Nephron progenitor cell (in vitro differentiated cells): ENCODE measurements around the gene GRHL1.

Experiments
- DNase-seq: peaks from one replicate; pipeline ENCODE4 v3.0.0; 2021
- H3K27ac Mint-ChIP-seq: 2 replicates; pipeline ENCODE4 v1.8.0; 2021; ENCODE audit warnings: mild to moderate bottlenecking, moderate library complexity, mixed read lengths
- H3K27me3 Mint-ChIP-seq: 2 replicates; pipeline ENCODE4 v1.8.0; 2021; ENCODE audit warnings: mild to moderate bottlenecking, low read depth, mixed read lengths; ENCODE audit not compliant: poor library complexity
- H3K36me3 Mint-ChIP-seq: 2 replicates; pipeline ENCODE4 v1.8.0; 2021; ENCODE audit warnings: low read depth, mixed read lengths
- H3K4me1 Mint-ChIP-seq: 2 replicates; pipeline ENCODE4 v1.8.0; 2021; ENCODE audit warnings: mixed read lengths
- H3K4me3 Mint-ChIP-seq: 2 replicates; pipeline ENCODE4 v1.8.0; 2021; ENCODE audit warnings: mild to moderate bottlenecking, moderate library complexity, mixed read lengths
- H3K9me3 Mint-ChIP-seq: 2 replicates; pipeline ENCODE4 v1.8.0; 2021; ENCODE audit warnings: mild to moderate bottlenecking, moderate library complexity, mixed read lengths
- TF ChIP-seq, protein P1 (sequence below): fragments of 200-600 bp; sonication (generic); IDR thresholded peaks from 2 replicates; pipeline ENCODE4 v1.5.0; 2021; ENCODE audit warnings: antibody characterized with exemption

The GRHL1 gene

DNA sequence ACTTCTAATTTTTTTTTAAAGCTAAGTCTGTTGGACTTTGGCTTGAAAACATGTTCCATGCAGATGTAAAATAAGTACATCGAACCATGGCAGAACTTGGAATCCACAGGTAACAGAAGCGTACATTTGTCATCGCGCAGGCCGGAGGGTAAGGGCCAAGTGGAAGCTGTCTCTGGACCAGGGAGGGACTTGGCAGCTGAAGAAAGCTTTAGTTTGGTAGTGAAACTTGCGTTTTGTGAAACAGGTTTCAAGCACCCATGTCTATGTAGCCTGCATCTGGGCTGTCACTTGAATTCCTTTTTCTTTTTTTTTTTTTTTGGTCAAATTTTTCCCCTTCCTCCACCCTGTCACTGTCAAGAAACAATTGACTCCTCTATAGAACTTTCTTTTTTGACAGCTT, 20.4 kb downstream of the GRHL1 start:
- H3K4me3 Mint-ChIP-seq, result no peak overlapping the region
- no peak for DNase-seq
- H3K27ac Mint-ChIP-seq, result no peak overlapping the region
- H3K9me3 Mint-ChIP-seq, result no peaks in the 10 kb centered on the region
- TF ChIP-seq, protein P1, sequence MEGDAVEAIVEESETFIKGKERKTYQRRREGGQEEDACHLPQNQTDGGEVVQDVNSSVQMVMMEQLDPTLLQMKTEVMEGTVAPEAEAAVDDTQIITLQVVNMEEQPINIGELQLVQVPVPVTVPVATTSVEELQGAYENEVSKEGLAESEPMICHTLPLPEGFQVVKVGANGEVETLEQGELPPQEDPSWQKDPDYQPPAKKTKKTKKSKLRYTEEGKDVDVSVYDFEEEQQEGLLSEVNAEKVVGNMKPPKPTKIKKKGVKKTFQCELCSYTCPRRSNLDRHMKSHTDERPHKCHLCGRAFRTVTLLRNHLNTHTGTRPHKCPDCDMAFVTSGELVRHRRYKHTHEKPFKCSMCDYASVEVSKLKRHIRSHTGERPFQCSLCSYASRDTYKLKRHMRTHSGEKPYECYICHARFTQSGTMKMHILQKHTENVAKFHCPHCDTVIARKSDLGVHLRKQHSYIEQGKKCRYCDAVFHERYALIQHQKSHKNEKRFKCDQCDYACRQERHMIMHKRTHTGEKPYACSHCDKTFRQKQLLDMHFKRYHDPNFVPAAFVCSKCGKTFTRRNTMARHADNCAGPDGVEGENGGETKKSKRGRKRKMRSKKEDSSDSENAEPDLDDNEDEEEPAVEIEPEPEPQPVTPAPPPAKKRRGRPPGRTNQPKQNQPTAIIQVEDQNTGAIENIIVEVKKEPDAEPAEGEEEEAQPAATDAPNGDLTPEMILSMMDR, result no peak
- no peaks in the 10 kb centered on the region for H3K36me3 Mint-ChIP-seq
- H3K27me3 Mint-ChIP-seq, result no peaks in the 10 kb centered on the region
- peaks cover 78% of the 10 kb centered on the region for H3K4me1 Mint-ChIP-seq

DNA sequence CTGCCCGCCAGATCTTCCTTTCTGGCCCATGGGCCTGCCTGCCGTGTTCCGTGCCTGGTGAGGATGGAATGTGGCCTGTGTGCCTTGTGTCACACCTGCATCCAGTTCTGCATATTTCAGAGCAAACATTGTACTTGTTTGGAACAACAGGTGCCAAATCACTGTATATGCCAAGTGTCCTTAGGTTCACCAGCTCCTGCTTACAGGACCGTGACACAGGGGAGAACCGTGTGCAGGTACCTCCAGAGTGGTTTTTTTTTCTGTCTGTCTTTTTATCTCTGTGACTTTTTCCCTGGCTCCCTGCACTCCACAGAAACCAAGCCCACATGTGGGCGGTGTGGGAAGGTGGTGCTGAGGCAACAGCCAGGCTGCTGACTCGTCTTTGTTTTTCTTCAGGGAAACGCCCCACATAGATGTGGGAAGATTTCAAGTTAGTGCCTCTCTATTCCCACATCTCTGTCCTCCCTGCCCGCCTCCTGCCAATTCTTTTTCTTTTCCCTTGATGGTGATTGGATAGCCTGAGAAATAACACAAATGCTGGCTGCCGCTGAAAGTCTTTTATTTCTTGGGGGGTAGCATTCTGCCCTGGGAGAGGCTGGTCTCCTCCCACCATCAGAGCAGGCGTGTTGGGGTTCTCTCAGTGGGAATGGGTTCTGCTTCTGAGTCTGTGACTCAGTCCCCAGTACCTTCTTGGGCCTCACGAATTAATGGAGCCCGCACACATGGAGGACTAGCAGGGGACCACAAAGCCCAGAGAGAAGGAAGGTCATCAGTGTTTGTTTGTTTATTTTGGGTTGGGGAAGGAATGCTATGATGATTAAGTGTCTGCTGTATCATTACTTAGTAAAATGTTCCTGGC, 21.4 kb downstream of the GRHL1 start:
- peaks cover 69% of the 10 kb centered on the region for H3K4me1 Mint-ChIP-seq
- DNase-seq, result no peak
- no peaks in the 10 kb centered on the region for H3K36me3 Mint-ChIP-seq
- peaks cover 3% of the 10 kb centered on the region for H3K9me3 Mint-ChIP-seq
- no peak overlapping the region for H3K27ac Mint-ChIP-seq
- H3K4me3 Mint-ChIP-seq, result peak overlapping the region; percentile 14
- TF ChIP-seq, protein P1, result no peak
- H3K27me3 Mint-ChIP-seq, result peaks cover 3% of the 10 kb centered on the region

DNA sequence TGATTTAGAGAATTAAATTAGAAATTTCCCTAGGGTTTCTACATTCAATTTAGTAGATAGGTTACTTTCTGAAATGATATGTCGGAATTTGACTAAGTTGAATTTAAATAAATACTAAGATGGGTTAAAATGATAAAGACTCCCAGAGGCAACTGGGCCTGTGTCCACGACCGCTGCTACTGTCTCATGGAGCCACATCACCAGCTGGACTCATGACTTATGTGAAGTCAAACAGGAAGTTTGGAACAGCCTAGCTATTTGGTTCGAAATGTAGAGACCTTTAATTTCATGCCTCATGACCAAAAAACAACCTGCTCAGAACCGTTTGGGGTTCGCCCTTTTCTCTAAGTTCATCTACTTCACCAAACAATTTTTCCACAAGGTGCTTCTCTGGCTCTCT, 22.2 kb downstream of the GRHL1 start:
- Mint-ChIP-seq H3K27ac (no peak overlapping the region), H3K4me1 (peaks cover 60% of the 10 kb centered on the region), H3K9me3 (peaks cover 6% of the 10 kb centered on the region), H3K27me3 (peaks cover 6% of the 10 kb centered on the region), H3K36me3 (no peaks in the 10 kb centered on the region), H3K4me3 (no peak overlapping the region)
- TF ChIP-seq, protein P1, result no peak
- no peak for DNase-seq

DNA sequence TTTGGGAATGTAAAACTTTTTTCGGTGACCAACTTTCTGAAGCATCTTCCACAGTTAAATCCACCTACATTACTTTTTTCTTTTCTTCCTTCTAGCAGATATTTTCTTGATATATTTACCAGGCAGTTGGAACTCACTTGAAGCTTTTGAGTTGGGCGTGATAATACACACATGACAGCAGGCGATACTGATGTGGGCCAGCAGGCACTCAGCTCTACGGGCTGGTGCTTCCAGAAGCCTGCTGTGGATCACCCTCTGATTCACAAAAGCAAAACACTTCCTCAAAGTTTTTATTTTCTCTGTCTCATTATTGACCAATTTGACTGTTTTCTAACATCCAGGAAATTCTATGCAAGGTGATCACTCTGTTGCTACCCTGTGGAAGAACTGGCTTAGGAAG, 22.9 kb downstream of the GRHL1 start:
- TF ChIP-seq, protein P1, result no peak
- H3K36me3 Mint-ChIP-seq, result no peaks in the 10 kb centered on the region
- no peak for DNase-seq
- peaks cover 54% of the 10 kb centered on the region for H3K4me1 Mint-ChIP-seq
- no peak overlapping the region for H3K27ac Mint-ChIP-seq
- H3K27me3 Mint-ChIP-seq, result peaks cover 6% of the 10 kb centered on the region
- H3K4me3 Mint-ChIP-seq, result no peak overlapping the region
- H3K9me3 Mint-ChIP-seq, result peaks cover 6% of the 10 kb centered on the region

DNA sequence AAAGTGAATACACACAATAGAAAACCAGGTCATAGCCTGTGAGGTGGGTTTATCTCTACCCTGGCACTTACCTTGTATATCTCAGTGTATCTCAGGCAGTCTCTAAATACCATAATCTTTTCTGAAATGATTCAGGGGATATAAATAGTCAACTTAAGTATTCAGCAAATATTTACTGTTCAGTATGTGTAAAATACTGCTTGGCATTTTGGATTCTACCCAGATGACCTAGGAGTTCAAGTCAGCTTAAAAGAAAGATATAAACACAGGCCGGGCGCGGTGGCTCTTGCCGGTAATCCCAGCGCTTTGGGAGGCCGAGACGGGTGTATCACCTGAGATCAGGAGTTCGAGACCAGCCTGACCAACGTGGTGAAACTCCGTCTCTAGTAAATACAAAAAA, 23.8 kb downstream of the GRHL1 start:
- Mint-ChIP-seq H3K27me3 (peaks cover 9% of the 10 kb centered on the region), H3K36me3 (no peaks in the 10 kb centered on the region), H3K4me1 (peaks cover 47% of the 10 kb centered on the region), H3K27ac (no peak overlapping the region), H3K4me3 (no peak overlapping the region), H3K9me3 (peaks cover 6% of the 10 kb centered on the region)
- TF ChIP-seq, protein P1, result no peak
- DNase-seq, result no peak
